Natural killer cell treated with Interleukin-12 subunit alpha and Interleukin-12 subunit beta and Interleukin-15 and Interleukin-18, amount 100 ng/mL, for 72 hours (primary cell): ENCODE results near the gene SF3A2. TPM values are rescaled to one million over a fixed set of nuclear protein-coding genes. Genes with fewer than 3 reads are reported as not detected.

Source experiments
- ATAC-seq, 2 donors: fragments of 150-1000 bp; cut with Tn5 transposase in 1 of 2; sonication (Bioruptor Pico), chemical (Tn5 transposase) in 1 of 2; 2 replicates each; pipeline ENCODE4 v1.10.0; 2021
- DNase-seq: peaks from one replicate; pipeline ENCODE4 v3.0.0; 2022; ENCODE audit warnings: low spot score
- H3K27ac Mint-ChIP-seq, 2 donors: 1 replicate in 1 of 2; 2 replicates in 1 of 2; pipeline ENCODE4 v1.8.0; 2022; ENCODE audit warnings: mixed read lengths in 2 of 2, mild to moderate bottlenecking in 1 of 2, moderate library complexity in 1 of 2
- H3K27me3 Mint-ChIP-seq, 2 donors: 1 replicate in 1 of 2; 2 replicates in 1 of 2; pipeline ENCODE4 v1.8.0; 2022; ENCODE audit warnings: mixed read lengths in 2 of 2
- H3K36me3 Mint-ChIP-seq: one replicate; pipeline ENCODE4 v1.8.0; 2022; ENCODE audit warnings: mixed read lengths
- H3K4me1 Mint-ChIP-seq, 2 donors: 1 replicate in 1 of 2; 2 replicates in 1 of 2; pipeline ENCODE4 v1.8.0; 2022; ENCODE audit warnings: low read depth in 2 of 2, mixed read lengths in 2 of 2, mild to moderate bottlenecking in 1 of 2
- H3K4me3 Mint-ChIP-seq: one replicate; pipeline ENCODE4 v1.8.0; 2022; ENCODE audit warnings: mixed read lengths
- H3K9me3 Mint-ChIP-seq: 2 replicates; pipeline ENCODE4 v1.8.0; 2022; ENCODE audit warnings: mixed read lengths
- total RNA-seq, 2 donors: library from RNA; stranded (reverse); gene quantifications; one replicate each; pipeline ENCODE4 v1.2.3, GENCODE V29; 2022

The SF3A2 gene
- total RNA-seq, 2 donors from 2014 or later, result 99.2 to 192 TPM

- Mint-ChIP-seq H3K4me3 (no peak overlapping the region), H3K4me1 (peaks cover 0 to 8% of the 10 kb centered on the region in 2 donors), H3K36me3 (peaks cover 4% of the 10 kb centered on the region), H3K27ac (no peak overlapping the region), H3K9me3 (no peaks in the 10 kb centered on the region), H3K27me3 (no peaks in the 10 kb centered on the region)
- ATAC-seq, result no peak
- DNase-seq, result no peak
Observed at GRCh38 chr19:2212861-2213711, 23.5 kb upstream of the SF3A2 start.

GRCh38 chr19:2213799-2214198, 22.8 kb upstream of the SF3A2 start:
- Mint-ChIP-seq H3K36me3 (peaks cover 4% of the 10 kb centered on the region), H3K9me3 (no peaks in the 10 kb centered on the region), H3K27me3 (no peaks in the 10 kb centered on the region), H3K4me1 (peaks cover 0 to 8% of the 10 kb centered on the region in 2 donors), H3K27ac (no peak overlapping the region), H3K4me3 (no peak overlapping the region)
- ATAC-seq (no peak), DNase-seq (no peak)

GRCh38 chr19:2214251-2214650, 22.4 kb upstream of the SF3A2 start:
- ATAC-seq (no peak), DNase-seq (no peak)
- peaks cover 0 to 5% of the 10 kb centered on the region in 2 donors for H3K4me1 Mint-ChIP-seq
- H3K27me3 Mint-ChIP-seq, result no peaks in the 10 kb centered on the region
- H3K9me3 Mint-ChIP-seq, result no peaks in the 10 kb centered on the region
- H3K36me3 Mint-ChIP-seq, result peaks cover 4% of the 10 kb centered on the region
- no peak overlapping the region for H3K4me3 Mint-ChIP-seq
- H3K27ac Mint-ChIP-seq, result no peak overlapping the region

- Mint-ChIP-seq H3K4me3 (no peak overlapping the region), H3K9me3 (no peaks in the 10 kb centered on the region), H3K27ac (no peak overlapping the region), H3K4me1 (peaks cover 0 to 5% of the 10 kb centered on the region in 2 donors), H3K27me3 (no peaks in the 10 kb centered on the region), H3K36me3 (peaks cover 4% of the 10 kb centered on the region)
- ATAC-seq (no peak), DNase-seq (no peak)
Observed at GRCh38 chr19:2215281-2215751, 21.3 kb upstream of the SF3A2 start.

- Mint-ChIP-seq H3K4me3 (no peak overlapping the region), H3K27ac (no peak overlapping the region), H3K27me3 (no peaks in the 10 kb centered on the region), H3K36me3 (peaks cover 4% of the 10 kb centered on the region), H3K9me3 (no peaks in the 10 kb centered on the region), H3K4me1 (peaks cover 0 to 5% of the 10 kb centered on the region in 2 donors)
- ATAC-seq, result no peak
- DNase-seq, result no peak
Observed at GRCh38 chr19:2216361-2217225, 20.0 kb upstream of the SF3A2 start.

GRCh38 chr19:2217591-2217990, 19.0 kb upstream of the SF3A2 start:
- Mint-ChIP-seq H3K9me3 (no peaks in the 10 kb centered on the region), H3K27ac (no peak overlapping the region), H3K36me3 (peaks cover 4% of the 10 kb centered on the region), H3K27me3 (no peaks in the 10 kb centered on the region), H3K4me3 (no peak overlapping the region), H3K4me1 (peaks cover 0 to 7% of the 10 kb centered on the region in 2 donors)
- ATAC-seq (no peak), DNase-seq (no peak)

- peaks cover 6% of the 10 kb centered on the region for H3K36me3 Mint-ChIP-seq
- H3K27ac Mint-ChIP-seq, result no peak overlapping the region
- H3K9me3 Mint-ChIP-seq, result no peaks in the 10 kb centered on the region
- ATAC-seq (no peak), DNase-seq (no peak)
- no peak overlapping the region for H3K4me3 Mint-ChIP-seq
- H3K27me3 Mint-ChIP-seq, result no peaks in the 10 kb centered on the region
- H3K4me1 Mint-ChIP-seq, result peaks cover 6 to 16% of the 10 kb centered on the region in 2 donors
Observed at GRCh38 chr19:2219726-2220125, 16.9 kb upstream of the SF3A2 start.

GRCh38 chr19:2221250-2221831, 15.3 kb upstream of the SF3A2 start:
- ATAC-seq, result no peak
- peaks cover 6 to 17% of the 10 kb centered on the region in 2 donors for H3K4me1 Mint-ChIP-seq
- peaks cover 8% of the 10 kb centered on the region for H3K36me3 Mint-ChIP-seq
- no peak overlapping the region for H3K4me3 Mint-ChIP-seq
- DNase-seq, result no peak
- no peak overlapping the region for H3K27ac Mint-ChIP-seq
- no peaks in the 10 kb centered on the region for H3K9me3 Mint-ChIP-seq
- H3K27me3 Mint-ChIP-seq, result no peaks in the 10 kb centered on the region

- no peaks in the 10 kb centered on the region for H3K27me3 Mint-ChIP-seq
- no peak overlapping the region for H3K4me3 Mint-ChIP-seq
- peaks cover 8% of the 10 kb centered on the region for H3K36me3 Mint-ChIP-seq
- H3K9me3 Mint-ChIP-seq, result no peaks in the 10 kb centered on the region
- peaks cover 6 to 15% of the 10 kb centered on the region in 2 donors for H3K4me1 Mint-ChIP-seq
- DNase-seq (no peak), ATAC-seq (no peak)
- H3K27ac Mint-ChIP-seq, result no peak overlapping the region
Observed at GRCh38 chr19:2221918-2222317, 14.7 kb upstream of the SF3A2 start.

- no peak for ATAC-seq
- no peak overlapping the region for H3K27ac Mint-ChIP-seq
Observed at GRCh38 chr19:2223391-2223790, 13.2 kb upstream of the SF3A2 start.

GRCh38 chr19:2223959-2224358, 12.7 kb upstream of the SF3A2 start:
- DNase-seq, result no peak
- H3K36me3 Mint-ChIP-seq, result peaks cover 4% of the 10 kb centered on the region
- no peak overlapping the region for H3K4me3 Mint-ChIP-seq

More at GRCh38 chr19:2223391-2223790, 13.2 kb upstream of the SF3A2 start:
- no peak for DNase-seq
- Mint-ChIP-seq H3K27me3 (no peaks in the 10 kb centered on the region), H3K36me3 (peaks cover 4% of the 10 kb centered on the region), H3K4me1 (peaks cover 6 to 12% of the 10 kb centered on the region in 2 donors), H3K9me3 (no peaks in the 10 kb centered on the region), H3K4me3 (no peak overlapping the region)

GRCh38 chr19:2224754-2225349, 11.8 kb upstream of the SF3A2 start:
- no peak for DNase-seq
- peaks cover 6 to 12% of the 10 kb centered on the region in 2 donors for H3K4me1 Mint-ChIP-seq
- peaks cover 4% of the 10 kb centered on the region for H3K36me3 Mint-ChIP-seq
- H3K27me3 Mint-ChIP-seq, result no peaks in the 10 kb centered on the region
- H3K4me3 Mint-ChIP-seq, result no peak overlapping the region
- H3K9me3 Mint-ChIP-seq, result no peaks in the 10 kb centered on the region
- no peak overlapping the region for H3K27ac Mint-ChIP-seq
- no peak for ATAC-seq

More at GRCh38 chr19:2223959-2224358, 12.7 kb upstream of the SF3A2 start:
- peak overlapping the region; percentile 64 to 90 for H3K27ac Mint-ChIP-seq
- peak in 1 of 2 donors; percentile 49 for ATAC-seq
- H3K4me1 Mint-ChIP-seq, result peaks cover 6 to 12% of the 10 kb centered on the region in 2 donors
- no peaks in the 10 kb centered on the region for H3K9me3 Mint-ChIP-seq
- H3K27me3 Mint-ChIP-seq, result no peaks in the 10 kb centered on the region

- Mint-ChIP-seq H3K9me3 (no peaks in the 10 kb centered on the region), H3K4me1 (peaks cover 6 to 12% of the 10 kb centered on the region in 2 donors), H3K36me3 (peaks cover 4% of the 10 kb centered on the region), H3K27me3 (no peaks in the 10 kb centered on the region), H3K27ac (no peak overlapping the region), H3K4me3 (no peak overlapping the region)
- DNase-seq, result no peak
- no peak for ATAC-seq
Observed at GRCh38 chr19:2225415-2226050, 11.1 kb upstream of the SF3A2 start.
